Measurements from ENCODE around the gene TAF11L12.
"Not testable (repeated sequence)": the region's sequence is repeated elsewhere in the genome, so short reads cannot be mapped to it uniquely, and the experiment has no call there.

GRCh38 chr5:17655201-17655759 lies 45.1 kb downstream of the TAF11L12 start:
- not testable (repeated sequence) for TF ChIP-seq CTCF (IDR thresholded peaks at IDR 0.05; ENCODE audit: low read depth, low read length); EZH2phosphoT487 (IDR thresholded peaks at IDR 0.05; ENCODE audit: low read depth)

Data from OCI-LY3 (cell line).